ENCODE results near the gene PHACTR3. TPM values are rescaled to one million over a fixed set of nuclear protein-coding genes. Genes with fewer than 3 reads are reported as not detected.

Gene PHACTR3
- polyA plus RNA-seq, 1 donor (not counting 4 experiments of a cell fraction or from before 2014, with no cell fraction given), result 2.6 TPM

DNA sequence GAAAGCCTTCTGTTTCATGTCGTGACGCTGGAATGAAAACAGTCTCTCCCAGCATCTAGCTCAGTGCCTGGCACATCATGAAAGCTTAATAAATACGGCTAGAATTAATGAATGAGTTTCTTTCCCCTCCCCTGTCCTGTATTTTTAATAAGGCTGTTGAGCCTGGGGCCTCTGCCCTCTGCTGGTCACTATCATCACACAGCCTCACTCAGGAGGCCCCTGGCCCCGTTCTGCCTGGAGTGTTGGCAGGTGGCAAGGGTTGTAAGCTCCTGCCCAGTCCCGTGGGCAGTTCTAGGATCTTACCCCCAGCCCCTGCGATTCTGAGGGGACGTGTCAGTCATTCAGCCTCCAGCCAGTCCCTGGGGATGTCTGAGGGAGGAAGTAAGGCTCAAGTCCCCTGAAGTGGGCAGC is 41.4 kb downstream of the PHACTR3 start:
- no peak overlapping the region for H2AFZ ChIP-seq (ENCODE audit: control insufficient read depth, low read length)
- TF ChIP-seq EZH2 (IDR thresholded peaks at IDR 0.05; ENCODE audit: low read length), result no peak
- TF ChIP-seq, protein P1, sequence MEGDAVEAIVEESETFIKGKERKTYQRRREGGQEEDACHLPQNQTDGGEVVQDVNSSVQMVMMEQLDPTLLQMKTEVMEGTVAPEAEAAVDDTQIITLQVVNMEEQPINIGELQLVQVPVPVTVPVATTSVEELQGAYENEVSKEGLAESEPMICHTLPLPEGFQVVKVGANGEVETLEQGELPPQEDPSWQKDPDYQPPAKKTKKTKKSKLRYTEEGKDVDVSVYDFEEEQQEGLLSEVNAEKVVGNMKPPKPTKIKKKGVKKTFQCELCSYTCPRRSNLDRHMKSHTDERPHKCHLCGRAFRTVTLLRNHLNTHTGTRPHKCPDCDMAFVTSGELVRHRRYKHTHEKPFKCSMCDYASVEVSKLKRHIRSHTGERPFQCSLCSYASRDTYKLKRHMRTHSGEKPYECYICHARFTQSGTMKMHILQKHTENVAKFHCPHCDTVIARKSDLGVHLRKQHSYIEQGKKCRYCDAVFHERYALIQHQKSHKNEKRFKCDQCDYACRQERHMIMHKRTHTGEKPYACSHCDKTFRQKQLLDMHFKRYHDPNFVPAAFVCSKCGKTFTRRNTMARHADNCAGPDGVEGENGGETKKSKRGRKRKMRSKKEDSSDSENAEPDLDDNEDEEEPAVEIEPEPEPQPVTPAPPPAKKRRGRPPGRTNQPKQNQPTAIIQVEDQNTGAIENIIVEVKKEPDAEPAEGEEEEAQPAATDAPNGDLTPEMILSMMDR (optimal IDR thresholded peaks at IDR 0.05 in 1 of 3, IDR thresholded peaks at IDR 0.05 in 1 of 3, conservative IDR thresholded peaks at IDR 0.05 in 1 of 3; ENCODE audit: extremely low read depth in 1 of 3, insufficient read depth in 2 of 3, low read length in 3 of 3), result no peak
- no peaks in the 10 kb centered on the region for H3K9me1 ChIP-seq (ENCODE audit: control insufficient read depth, extremely low read depth, insufficient read depth, low read length)
- H3K9me3 ChIP-seq (ENCODE audit: control insufficient read depth, low read depth, low read length), result peaks cover 1% of the 10 kb centered on the region
- no peaks in the 10 kb centered on the region for H3K79me2 ChIP-seq (ENCODE audit: control insufficient read depth, insufficient read depth, low read length)
- no peak overlapping the region for H3K9ac ChIP-seq (ENCODE audit: control insufficient read depth, extremely low read depth, insufficient read depth, low read length)
- no peaks in the 10 kb centered on the region for H3K27me3 ChIP-seq (ENCODE audit: control insufficient read depth, extremely low read depth, insufficient read depth, low read length)
- FAIRE-seq (no peak), DNase-seq (ENCODE audit: low read depth, low spot score) (no peak)
- H3K4me3 ChIP-seq (ENCODE audit: control insufficient read depth in 2 of 3, extremely low read depth in 1 of 3, insufficient read depth in 2 of 3, low read depth in 1 of 3, low read length in 3 of 3), result no peak overlapping the region
- no peak overlapping the region for H3K4me2 ChIP-seq (ENCODE audit: control insufficient read depth, extremely low read depth, insufficient read depth, low read depth, low read length)
- no peak overlapping the region for H3K27ac ChIP-seq (ENCODE audit: control insufficient read depth, insufficient read depth, low read length)
- no peaks in the 10 kb centered on the region for H3K36me3 ChIP-seq (ENCODE audit: control insufficient read depth in 2 of 2, extremely low read depth in 1 of 2, insufficient read depth in 2 of 2, low read length in 2 of 2)
- no peaks in the 10 kb centered on the region for H3K4me1 ChIP-seq (ENCODE audit: control insufficient read depth, extremely low read depth, insufficient read depth, low read length)
- no peaks in the 10 kb centered on the region for H4K20me1 ChIP-seq (ENCODE audit: control insufficient read depth, extremely low read depth, insufficient read depth, low read length)
- dilution Hi-C loops (cut with MboI; ENCODE audit: extremely low pct_ligation_motif_present, low sequenced_read_pairs), result no loop called here

DNA sequence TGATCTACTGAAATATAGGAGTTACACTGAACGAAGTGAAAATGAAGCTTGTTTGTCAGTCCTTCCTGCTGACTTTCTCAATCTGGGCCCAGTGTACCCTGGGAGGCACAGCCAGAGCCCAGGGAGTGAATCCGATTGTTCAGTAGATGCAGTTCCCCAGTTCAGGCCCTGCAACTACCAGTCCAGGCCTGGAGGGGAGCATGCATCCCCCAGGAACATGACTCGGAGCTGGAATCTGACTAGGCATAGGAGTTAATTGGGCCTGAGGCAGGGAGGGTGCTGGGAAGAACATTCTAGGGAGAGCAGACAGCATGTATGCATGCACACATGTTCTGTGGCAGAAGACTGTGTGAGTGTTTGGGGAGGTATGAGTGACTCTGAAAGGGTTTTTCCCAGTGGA is 42.1 kb downstream of the PHACTR3 start:
- H3K27ac ChIP-seq (ENCODE audit: control insufficient read depth, insufficient read depth, low read length), result no peak overlapping the region
- no peak overlapping the region for H2AFZ ChIP-seq (ENCODE audit: control insufficient read depth, low read length)
- FAIRE-seq, result no peak
- TF ChIP-seq, protein P1 (optimal IDR thresholded peaks at IDR 0.05 in 1 of 3, IDR thresholded peaks at IDR 0.05 in 1 of 3, conservative IDR thresholded peaks at IDR 0.05 in 1 of 3; ENCODE audit: extremely low read depth in 1 of 3, insufficient read depth in 2 of 3, low read length in 3 of 3), result no peak
- no peak for TF ChIP-seq EZH2 (IDR thresholded peaks at IDR 0.05; ENCODE audit: low read length)
- H4K20me1 ChIP-seq (ENCODE audit: control insufficient read depth, extremely low read depth, insufficient read depth, low read length), result no peaks in the 10 kb centered on the region
- H3K79me2 ChIP-seq (ENCODE audit: control insufficient read depth, insufficient read depth, low read length), result no peaks in the 10 kb centered on the region
- H3K9ac ChIP-seq (ENCODE audit: control insufficient read depth, extremely low read depth, insufficient read depth, low read length), result no peak overlapping the region
- peaks cover 1% of the 10 kb centered on the region for H3K9me3 ChIP-seq (ENCODE audit: control insufficient read depth, low read depth, low read length)
- dilution Hi-C loops (cut with MboI; ENCODE audit: extremely low pct_ligation_motif_present, low sequenced_read_pairs), result no loop called here
- no peaks in the 10 kb centered on the region for H3K4me1 ChIP-seq (ENCODE audit: control insufficient read depth, extremely low read depth, insufficient read depth, low read length)
- no peaks in the 10 kb centered on the region for H3K9me1 ChIP-seq (ENCODE audit: control insufficient read depth, extremely low read depth, insufficient read depth, low read length)
- no peak overlapping the region for H3K4me3 ChIP-seq (ENCODE audit: control insufficient read depth in 2 of 3, extremely low read depth in 1 of 3, insufficient read depth in 2 of 3, low read depth in 1 of 3, low read length in 3 of 3)
- no peak for DNase-seq (ENCODE audit: low read depth, low spot score)
- H3K4me2 ChIP-seq (ENCODE audit: control insufficient read depth, extremely low read depth, insufficient read depth, low read depth, low read length), result no peak overlapping the region
- H3K36me3 ChIP-seq (ENCODE audit: control insufficient read depth in 2 of 2, extremely low read depth in 1 of 2, insufficient read depth in 2 of 2, low read length in 2 of 2), result no peaks in the 10 kb centered on the region
- H3K27me3 ChIP-seq (ENCODE audit: control insufficient read depth, extremely low read depth, insufficient read depth, low read length), result no peaks in the 10 kb centered on the region
